SHP77 (cell line): ENCODE results near the gene CASQ2.
A peak's percentile ranks its signal among the peaks of the same experiment; 100 is the strongest.

Source experiments
- DNase-seq, 2 experiments: peaks; one replicate each; lab custom pipeline; 2025; lab: John Stamatoyannopoulos, UW

The CASQ2 gene

GRCh38 chr1:115768549-115768948 lies at the start of gene CASQ2:
CASQ2 (minus strand) TSS chr1:115768714; CDS start chr1:115768541, 173 bp downstream.
- DNase-seq, result no peak

- no peak for DNase-seq
Measured at GRCh38 chr1:115815694-115816093, 47.2 kb upstream of the CASQ2 start.

- no peak for DNase-seq
Measured at GRCh38 chr1:115814685-115815398, 46.3 kb upstream of the CASQ2 start.

- DNase-seq, result no peak
Measured at GRCh38 chr1:115813727-115814126, 45.2 kb upstream of the CASQ2 start.

GRCh38 chr1:115811140-115811828 lies 42.8 kb upstream of the CASQ2 start:
- DNase-seq, result no peak

GRCh38 chr1:115810609-115811008 lies 42.1 kb upstream of the CASQ2 start:
- DNase-seq, result peak; percentile 1 to 17

GRCh38 chr1:115809847-115810246 lies 41.3 kb upstream of the CASQ2 start:
- no peak for DNase-seq

- no peak for DNase-seq
Measured at GRCh38 chr1:115809076-115809475, 40.6 kb upstream of the CASQ2 start.

GRCh38 chr1:115807723-115808122 lies 39.2 kb upstream of the CASQ2 start:
- DNase-seq, result peak; percentile 63 to 65

- no peak for DNase-seq
Measured at GRCh38 chr1:115805597-115805996, 37.1 kb upstream of the CASQ2 start.

GRCh38 chr1:115802416-115802815 lies 33.9 kb upstream of the CASQ2 start:
- no peak for DNase-seq

- DNase-seq, result no peak
Measured at GRCh38 chr1:115797486-115797885, 29.0 kb upstream of the CASQ2 start.

- peak in 1 of 2 experiments; percentile 1 for DNase-seq
Measured at GRCh38 chr1:115796897-115797296, 28.4 kb upstream of the CASQ2 start.

GRCh38 chr1:115796036-115796435 lies 27.5 kb upstream of the CASQ2 start:
- no peak for DNase-seq

- no peak for DNase-seq
Measured at GRCh38 chr1:115794976-115795639, 26.6 kb upstream of the CASQ2 start.

- DNase-seq, result no peak
Measured at GRCh38 chr1:115793162-115793561, 24.6 kb upstream of the CASQ2 start.

- DNase-seq, result no peak
Measured at GRCh38 chr1:115791816-115792215, 23.3 kb upstream of the CASQ2 start.

GRCh38 chr1:115790846-115791245 lies 22.3 kb upstream of the CASQ2 start:
- no peak for DNase-seq

- no peak for DNase-seq
Measured at GRCh38 chr1:115790356-115790755, 21.8 kb upstream of the CASQ2 start.

- DNase-seq, result no peak
Measured at GRCh38 chr1:115783311-115783710, 14.8 kb upstream of the CASQ2 start.

GRCh38 chr1:115782571-115783281 lies 14.2 kb upstream of the CASQ2 start:
- DNase-seq, result no peak

- DNase-seq, result no peak
Measured at GRCh38 chr1:115781851-115782250, 13.3 kb upstream of the CASQ2 start.
